Metanephros (tissue), 1 donor: ENCODE measurements around the gene MYPOP. TPM values are rescaled to one million over a fixed set of nuclear protein-coding genes. Genes with fewer than 3 reads are reported as not detected.

ENCODE experiments used
- total RNA-seq: library from RNA; depleted of rRNA; stranded (reverse); fragments of >200 nt; gene quantifications from one replicate; pipeline ENCODE4 v1.2.3, GENCODE V29; 2014

The MYPOP gene
- total RNA-seq: 3.8 TPM

GRCh38 chr19:45901912-45902650, at the start of gene MYPOP:
Gene MYPOP (minus strand): TSS chr19:45902613. CDS start chr19:45901773, 840 bp downstream.

GRCh38 chr19:45913874-45914830, 11.7 kb upstream of the MYPOP start, which contains the start of gene NANOS2:
Gene NANOS2 (minus strand): TSS chr19:45914778. CDS start chr19:45914693, 85 bp downstream.

GRCh38 chr19:45885556-45886426, 16.6 kb downstream of the MYPOP start, which contains the start of gene IRF2BP1:
Gene IRF2BP1 (minus strand): TSS chr19:45886141. CDS start chr19:45885774, 367 bp downstream.

GRCh38 chr19:45863840-45864628, 38.4 kb downstream of the MYPOP start, which contains the start of gene FOXA3:
Gene FOXA3 (plus strand): TSS chr19:45864326. CDS start chr19:45864457, 131 bp downstream.

GRCh38 chr19:45862564-45863334, 39.7 kb downstream of the MYPOP start, which contains the start of gene SYMPK:
Gene SYMPK (minus strand): TSS chr19:45863147. CDS start chr19:45854495, 8,652 bp downstream.

Other genes with a start within 250 kb of the MYPOP start
- gene GIPR, start 234.4 kb downstream of the MYPOP start, total RNA-seq: 4.1 TPM
- 271 TPM for gene SNRPD2, start 210.7 kb downstream of the MYPOP start, total RNA-seq
- 6.9 TPM for gene QPCTL, start 209.9 kb downstream of the MYPOP start, total RNA-seq
- gene FBXO46, start 171.7 kb downstream of the MYPOP start, total RNA-seq: 13.3 TPM
- not detected for gene MEIOSIN, start 169.2 kb downstream of the MYPOP start, total RNA-seq
- gene SIX5, start 133.4 kb downstream of the MYPOP start, total RNA-seq: 24.2 TPM
- 53.2 TPM for gene DMPK, start 120.1 kb downstream of the MYPOP start, total RNA-seq
- 54.0 TPM for gene DMWD, start 109.8 kb downstream of the MYPOP start, total RNA-seq
- 0.18 TPM for gene RSPH6A, start 87.3 kb downstream of the MYPOP start, total RNA-seq
- gene SYMPK, start 39.5 kb downstream of the MYPOP start, total RNA-seq: 43.7 TPM
- 1.3 TPM for gene FOXA3, start 38.3 kb downstream of the MYPOP start, total RNA-seq
- gene IRF2BP1, start 16.5 kb downstream of the MYPOP start, total RNA-seq: 42.9 TPM
- not detected for gene NANOS2, start 12.2 kb upstream of the MYPOP start, total RNA-seq
- 2.7 TPM for gene NOVA2, start 71.3 kb upstream of the MYPOP start, total RNA-seq
- 12.9 TPM for gene CCDC61, start 92.9 kb upstream of the MYPOP start, total RNA-seq
- 9.9 TPM for gene PGLYRP1, start 120.4 kb upstream of the MYPOP start, total RNA-seq
- 0.58 TPM for gene IGFL4, start 138.4 kb upstream of the MYPOP start, total RNA-seq
- not detected for gene IGFL3, start 222.1 kb upstream of the MYPOP start, total RNA-seq
- not detected for gene IGFL2, start 245.6 kb upstream of the MYPOP start, total RNA-seq